ENCODE results near the gene GRB10.

The GRB10 gene

GRCh38 chr7:50629238-50629901 lies 153.3 kb downstream of the GRB10 start:
- TF ChIP-seq BACH2 (CRISPR knock-in tag; IDR thresholded peaks at IDR 0.05; ENCODE audit: borderline replicate concordance): no peak
- no peak for TF ChIP-seq PATZ1 (CRISPR knock-in tag; IDR thresholded peaks at IDR 0.05; ENCODE audit: borderline replicate concordance)
- TF ChIP-seq ESRRG (CRISPR knock-in tag; IDR thresholded peaks at IDR 0.05): no peak
- no peak for TF ChIP-seq GLIS3 (CRISPR knock-in tag; IDR thresholded peaks at IDR 0.05)
- TF ChIP-seq ZFP3 (CRISPR knock-in tag; IDR thresholded peaks at IDR 0.05): no peak
- TF ChIP-seq POU6F1 (CRISPR knock-in tag; IDR thresholded peaks at IDR 0.05; ENCODE audit: borderline replicate concordance, low read depth): no peak
- no peak for TF ChIP-seq SNAI2 (CRISPR knock-in tag; IDR thresholded peaks at IDR 0.05)
- TF ChIP-seq ZNF70 (CRISPR knock-in tag; IDR thresholded peaks at IDR 0.05): no peak
- TF ChIP-seq TCF4 (CRISPR knock-in tag; IDR thresholded peaks at IDR 0.05; ENCODE audit: borderline replicate concordance): no peak
- no peak for TF ChIP-seq ZFP30 (CRISPR knock-in tag; IDR thresholded peaks at IDR 0.05)
- TF ChIP-seq CREB5 (CRISPR knock-in tag; IDR thresholded peaks at IDR 0.05; ENCODE audit: low read depth): no peak
- no peak for TF ChIP-seq TOX (CRISPR knock-in tag; IDR thresholded peaks at IDR 0.05; ENCODE audit: borderline replicate concordance)
- TF ChIP-seq ISL1 (CRISPR knock-in tag; IDR thresholded peaks at IDR 0.05): no peak
- no peak for ATAC-seq

GRCh38 chr7:50628434-50629084 lies 154.1 kb downstream of the GRB10 start:
- ATAC-seq: no peak
- TF ChIP-seq SNAI2 (CRISPR knock-in tag; IDR thresholded peaks at IDR 0.05) (no peak), TCF4 (CRISPR knock-in tag; IDR thresholded peaks at IDR 0.05; ENCODE audit: borderline replicate concordance) (no peak), ZFP30 (CRISPR knock-in tag; IDR thresholded peaks at IDR 0.05) (no peak), ZNF70 (CRISPR knock-in tag; IDR thresholded peaks at IDR 0.05) (no peak), PPARA (CRISPR knock-in tag; IDR thresholded peaks at IDR 0.05; ENCODE audit: borderline replicate concordance) (no peak), CSRNP3 (CRISPR knock-in tag; IDR thresholded peaks at IDR 0.05) (no peak), GLIS3 (CRISPR knock-in tag; IDR thresholded peaks at IDR 0.05) (no peak), ZC3H10 (CRISPR knock-in tag; IDR thresholded peaks at IDR 0.05) (no peak), CREB5 (CRISPR knock-in tag; IDR thresholded peaks at IDR 0.05; ENCODE audit: low read depth) (no peak), ARNTL (CRISPR knock-in tag; IDR thresholded peaks at IDR 0.05; ENCODE audit: borderline replicate concordance, low read depth) (no peak)

GRCh38 chr7:50627824-50628361 lies 154.8 kb downstream of the GRB10 start:
- ATAC-seq: no peak
- TF ChIP-seq GLIS3 (CRISPR knock-in tag; IDR thresholded peaks at IDR 0.05): no peak
- no peak for TF ChIP-seq ZNF565 (CRISPR knock-in tag; conservative IDR thresholded peaks at IDR 0.05; ENCODE audit: low read depth)
- no peak for TF ChIP-seq OSR1 (CRISPR knock-in tag; IDR thresholded peaks at IDR 0.05)
- no peak for TF ChIP-seq PATZ1 (CRISPR knock-in tag; IDR thresholded peaks at IDR 0.05; ENCODE audit: borderline replicate concordance)
